Umbilical cord (tissue), 2 donors: ENCODE data around the gene FARS2. TPM values are rescaled to one million over a fixed set of nuclear protein-coding genes. Genes with fewer than 3 reads are reported as not detected.

Experiments
- DNase-seq: peaks from one replicate; pipeline ENCODE4 v3.0.0-alpha.2; 2015; ENCODE audit warnings: low spot score
- total RNA-seq: library from RNA; depleted of rRNA; stranded (reverse); fragments of >200 nt; gene quantifications from one replicate; pipeline ENCODE4 v1.2.3, GENCODE V29; 2014; ENCODE audit warnings: low replicate concordance; ENCODE audit not compliant: insufficient read depth

FARS2 gene
- total RNA-seq, 1 donor from 2014 or later = 13.5 TPM

GRCh38 chr6:5724911-5725310 is 463.6 kb downstream of the FARS2 start:
- peak; percentile 54 for DNase-seq

- DNase-seq = no peak
These were observed 465.8 kb downstream of the FARS2 start for GRCh38 chr6:5726976-5727718.

GRCh38 chr6:5728351-5729079 is 467.2 kb downstream of the FARS2 start:
- DNase-seq = no peak

GRCh38 chr6:5729080-5729434 is 467.7 kb downstream of the FARS2 start:
- DNase-seq = no peak

GRCh38 chr6:5729813-5730517 is 468.7 kb downstream of the FARS2 start:
- DNase-seq = no peak

GRCh38 chr6:5730585-5731263 is 469.4 kb downstream of the FARS2 start:
- DNase-seq = no peak

- no peak for DNase-seq
These were observed 470.1 kb downstream of the FARS2 start for GRCh38 chr6:5731435-5731834.

GRCh38 chr6:5732496-5732895 is 471.2 kb downstream of the FARS2 start:
- no peak for DNase-seq

- DNase-seq = no peak
These were observed 474.9 kb downstream of the FARS2 start for GRCh38 chr6:5736016-5736738.

- no peak for DNase-seq
These were observed 476.1 kb downstream of the FARS2 start for GRCh38 chr6:5737460-5737859.

- no peak for DNase-seq
These were observed 476.9 kb downstream of the FARS2 start for GRCh38 chr6:5738211-5738610.

GRCh38 chr6:5744497-5744896 is 483.2 kb downstream of the FARS2 start:
- DNase-seq = no peak

GRCh38 chr6:5745081-5745480 is 483.8 kb downstream of the FARS2 start:
- no peak for DNase-seq

- no peak for DNase-seq
These were observed 484.9 kb downstream of the FARS2 start for GRCh38 chr6:5746053-5746758.

GRCh38 chr6:5746759-5747130 is 485.4 kb downstream of the FARS2 start:
- DNase-seq = no peak

- no peak for DNase-seq
These were observed 486.1 kb downstream of the FARS2 start for GRCh38 chr6:5747379-5747778.

- DNase-seq = no peak
These were observed 487.8 kb downstream of the FARS2 start for GRCh38 chr6:5749016-5749650.

GRCh38 chr6:5749651-5750215 is 488.4 kb downstream of the FARS2 start:
- DNase-seq = no peak

- DNase-seq = no peak
These were observed 490.4 kb downstream of the FARS2 start for GRCh38 chr6:5751525-5752390.
